Cardiac septum (tissue), 1 donor: ENCODE measurements around the gene PCDH18. TPM values are rescaled to one million over a fixed set of nuclear protein-coding genes. Genes with fewer than 3 reads are reported as not detected.
"Not testable (repeated sequence)": the region's sequence is repeated elsewhere in the genome, so short reads cannot be mapped to it uniquely, and the experiment has no call there.

Experiments
- DNase-seq: peaks from one replicate; pipeline ENCODE4 v3.0.0-alpha.2; 2020; ENCODE audit warnings: low spot score
- intact Hi-C: fragments of 100-400 bp; cut with DNase I; formaldehyde crosslinking; loops from one replicate; pipeline ENCODE4 v1.14.0; 2022
- total RNA-seq: library from RNA; stranded (reverse); fragmentation: NEBNext Ultra II Directional; extraction: Animal tissue kit (Norgen Biotek cat#: 25700); gene quantifications from one replicate; pipeline ENCODE4 v1.2.1, GENCODE V29; 2021
- donor health status: DM: no; HTN: no; CAD: no.

PCDH18 gene
- total RNA-seq, 1 donor from 2014 or later, result 4.9 TPM

DNA sequence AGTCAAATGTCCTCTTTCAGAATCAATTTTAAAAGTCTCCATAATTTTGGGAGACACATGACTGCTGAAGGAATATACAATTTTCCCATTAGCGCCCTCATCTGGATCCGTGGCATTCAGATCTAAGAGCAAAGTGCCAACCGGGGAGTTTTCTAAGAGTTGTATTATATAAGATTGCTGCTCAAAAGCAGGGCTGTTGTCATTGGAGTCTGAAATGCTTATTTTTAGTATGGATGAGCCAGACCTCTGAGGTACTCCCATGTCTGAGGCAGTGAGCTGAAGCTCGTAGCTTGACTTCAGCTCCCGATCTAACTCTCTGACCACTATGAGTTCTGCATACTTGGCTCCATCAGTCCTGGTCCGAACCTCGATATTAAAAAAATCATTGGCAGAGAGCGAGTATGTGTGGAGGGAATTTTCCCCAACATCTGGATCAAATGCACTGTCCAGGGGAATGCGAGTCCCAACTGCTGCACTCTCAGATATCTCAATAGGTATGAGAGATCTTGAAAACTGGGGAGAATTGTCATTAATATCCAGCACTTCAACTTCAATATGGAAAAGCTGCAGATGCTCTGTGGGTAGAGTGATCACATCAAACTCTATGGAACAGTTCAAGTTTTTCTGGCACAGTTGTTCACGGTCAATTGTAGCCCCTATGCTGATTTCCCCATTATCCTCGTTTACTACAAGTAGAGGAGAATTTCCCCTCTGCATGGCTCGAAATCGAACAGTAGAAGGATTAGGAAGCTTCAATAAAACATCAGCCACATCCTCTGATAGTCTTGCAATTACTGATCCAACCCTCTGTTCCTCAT lies 917 bp downstream of the PCDH18 start:
- intact Hi-C loops, result loop anchor here (5.0 to 10.0 kb wide), 2 partner anchors 157 to 239 kb away; no protein-coding TSS in a partner anchor
- DNase-seq, result no peak

DNA sequence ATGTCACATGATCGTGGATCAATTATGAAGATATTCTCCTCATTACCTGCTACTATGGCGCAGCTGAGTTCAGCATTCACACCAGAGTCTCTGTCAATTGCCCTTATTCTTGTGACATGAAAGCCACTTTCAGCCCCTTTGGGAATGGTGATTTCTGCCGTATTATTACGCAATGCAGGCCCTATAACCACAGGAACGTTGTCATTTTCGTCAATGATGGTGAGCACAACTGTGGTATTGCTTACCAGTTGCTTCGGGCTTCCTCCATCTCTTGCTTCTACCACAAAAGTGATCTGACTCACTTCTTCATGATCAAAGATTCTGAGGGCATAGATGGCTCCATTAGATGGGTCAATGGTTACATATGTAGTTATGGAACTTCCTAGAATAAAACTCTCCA lies 2.1 kb downstream of the PCDH18 start:
- intact Hi-C loops, result loop anchor here (5.0 to 10.0 kb wide), 2 partner anchors 155 to 238 kb away; no protein-coding TSS in a partner anchor
- no peak for DNase-seq

DNA sequence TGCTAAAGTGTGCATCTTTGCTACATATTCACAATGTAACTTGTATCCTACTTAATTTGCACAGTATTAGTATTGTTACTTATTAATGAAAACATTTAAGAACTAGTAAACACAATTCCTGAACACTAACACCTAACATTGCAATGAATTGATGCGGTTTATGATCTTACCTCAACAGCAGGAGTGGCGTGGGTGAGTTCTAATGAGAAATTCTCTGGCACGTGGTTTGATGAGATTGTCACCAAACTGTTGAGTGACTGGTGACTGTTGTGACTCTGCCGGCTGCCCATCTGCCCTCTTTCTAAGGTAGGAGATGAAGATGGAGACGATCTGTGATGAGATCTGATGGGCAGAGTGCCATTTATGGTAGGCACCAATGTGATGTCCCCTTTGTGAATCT lies 2.9 kb downstream of the PCDH18 start:
- intact Hi-C loops, result loop anchor here (10.0 kb wide), 1 partner anchor 405 kb away; no protein-coding TSS in a partner anchor
- no peak for DNase-seq

DNA sequence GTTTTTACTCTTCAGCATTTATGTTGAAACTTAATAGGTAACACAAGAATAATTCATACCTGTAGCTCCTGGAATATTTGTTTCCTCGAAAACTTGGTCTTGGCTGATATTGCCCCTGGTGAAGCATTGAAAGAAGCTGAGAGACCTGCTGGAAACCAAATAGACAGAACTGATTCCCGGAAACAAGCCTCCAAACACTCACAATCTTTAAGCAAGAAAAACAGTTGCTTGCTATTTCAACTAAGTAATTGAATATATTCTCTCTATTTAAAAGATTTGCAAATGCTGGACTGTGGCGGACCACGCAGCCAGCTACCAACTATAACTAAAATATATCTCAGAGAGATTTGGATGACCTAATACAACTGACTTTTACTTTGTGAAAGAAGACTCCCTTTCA lies 3.6 kb downstream of the PCDH18 start:
- intact Hi-C loops, result loop anchor here (10.0 kb wide), 1 partner anchor 404 kb away; no protein-coding TSS in a partner anchor
- DNase-seq, result no peak

DNA sequence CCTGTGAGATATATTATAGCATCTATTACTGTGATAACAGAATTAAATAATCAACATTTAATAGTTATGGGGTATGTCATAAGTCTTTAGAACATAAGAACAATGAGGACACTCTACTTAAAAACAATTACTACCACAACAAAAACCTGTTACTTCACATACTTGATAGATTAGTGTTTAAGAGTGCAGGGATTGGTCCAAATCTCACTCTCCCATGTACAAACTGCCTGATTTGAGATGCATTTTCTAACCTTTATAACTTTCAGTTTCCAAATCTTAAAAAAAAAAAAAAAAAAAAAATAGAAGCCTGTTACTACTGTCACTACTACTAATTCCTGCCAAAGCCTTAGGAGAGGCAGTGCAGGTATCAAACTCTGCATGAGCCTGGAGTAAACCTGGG lies 5.6 kb downstream of the PCDH18 start:
- intact Hi-C loops, result loop anchor here (10.0 kb wide), 1 partner anchor 402 kb away; no protein-coding TSS in a partner anchor
- no peak for DNase-seq

DNA sequence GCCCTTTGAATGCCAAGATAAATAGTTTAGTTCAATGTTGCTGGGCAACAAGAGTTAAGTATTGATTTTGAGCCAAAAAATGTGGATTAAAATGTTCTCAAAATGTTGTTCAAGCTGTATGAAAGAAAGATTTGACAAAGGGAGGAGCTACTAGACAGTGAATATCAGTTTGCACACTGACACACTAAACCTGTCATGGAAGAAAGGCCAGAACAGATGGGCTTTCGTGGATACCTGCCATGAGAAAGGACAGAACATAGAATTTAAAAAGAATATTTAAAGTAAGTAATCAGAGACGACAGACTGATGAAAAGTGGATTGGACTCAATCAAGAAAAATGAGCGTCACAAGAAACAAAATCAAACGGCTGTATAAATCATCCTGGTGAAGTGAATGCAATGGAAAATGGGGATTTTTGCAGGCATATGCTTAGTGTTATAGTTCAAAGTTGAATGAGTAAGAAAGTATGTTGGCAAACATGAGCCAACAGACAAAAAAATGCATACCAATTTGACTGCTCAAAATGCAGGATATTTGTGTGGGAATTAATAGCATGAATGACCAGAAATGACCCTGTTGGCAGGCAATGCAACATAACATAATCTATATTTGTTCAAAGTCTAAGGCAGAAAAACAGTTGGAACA lies 7.4 kb downstream of the PCDH18 start:
- DNase-seq, result no peak
- intact Hi-C loops, result loop anchor here (10.0 kb wide), 1 partner anchor 400 kb away; no protein-coding TSS in a partner anchor

DNA sequence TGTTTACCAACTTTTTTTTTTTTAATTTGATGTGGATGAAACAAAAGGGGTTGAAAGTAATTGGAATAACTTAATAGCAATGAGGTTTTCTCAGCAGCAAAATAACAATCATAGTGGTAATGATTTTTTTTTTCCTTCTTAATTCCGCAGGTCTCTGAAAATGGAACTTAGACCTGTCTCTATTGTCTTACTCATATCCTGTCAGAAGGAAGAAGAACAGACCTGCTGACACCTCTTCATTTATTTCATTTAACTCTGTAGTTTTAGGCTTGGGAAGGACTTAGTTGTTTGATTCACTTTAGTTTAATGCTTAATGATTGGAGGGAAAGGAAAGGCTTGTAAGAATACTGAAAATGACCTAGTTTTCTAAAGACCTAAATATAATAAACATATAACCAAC lies 9.0 kb downstream of the PCDH18 start:
- no peak for DNase-seq
- intact Hi-C loops, result loop anchor here (10.0 kb wide), 1 partner anchor 399 kb away; no protein-coding TSS in a partner anchor

DNA sequence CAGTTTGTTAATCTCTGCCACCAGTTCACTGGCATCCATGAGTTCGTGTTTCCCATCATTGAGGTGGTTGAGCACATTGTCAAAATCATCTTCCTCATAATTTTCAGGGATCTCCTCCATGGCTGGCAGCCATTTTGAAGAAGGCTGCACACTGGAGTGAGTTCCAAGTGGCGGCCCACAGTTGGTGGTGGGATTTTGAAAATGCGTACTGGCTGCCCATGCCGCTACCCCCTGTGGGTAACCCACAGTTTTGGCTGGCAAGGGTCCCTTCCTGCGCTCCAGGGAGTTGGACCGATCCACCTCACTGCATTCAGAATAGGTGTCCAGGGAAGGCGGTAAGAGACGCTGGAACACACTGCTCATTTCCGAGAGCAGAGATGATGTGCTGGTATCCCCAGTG lies 11.2 kb downstream of the PCDH18 start:
- intact Hi-C loops, result loop anchor here (10.0 kb wide), 1 partner anchor 396 kb away; no protein-coding TSS in a partner anchor
- DNase-seq, result no peak

DNA sequence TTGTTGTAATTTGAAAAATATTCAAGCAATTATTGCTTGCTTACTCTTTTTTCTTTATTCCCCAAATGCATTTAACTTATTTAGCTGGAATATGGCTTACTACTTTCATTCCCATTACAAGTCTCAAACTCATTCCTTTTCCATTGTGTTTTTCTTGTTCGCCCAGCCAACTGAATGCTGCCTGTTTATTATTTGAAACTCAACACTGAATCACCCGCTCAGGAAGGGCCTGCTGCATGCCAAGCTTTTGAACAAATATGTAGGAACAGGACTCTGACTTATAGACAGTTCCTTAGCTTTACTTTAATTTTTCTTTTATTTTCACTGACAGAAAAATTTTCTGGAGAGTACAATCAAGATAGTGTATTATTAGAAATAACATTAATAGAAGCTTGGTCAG lies 12.9 kb downstream of the PCDH18 start:
- DNase-seq, result no peak
- intact Hi-C loops, result no loop called here

DNA sequence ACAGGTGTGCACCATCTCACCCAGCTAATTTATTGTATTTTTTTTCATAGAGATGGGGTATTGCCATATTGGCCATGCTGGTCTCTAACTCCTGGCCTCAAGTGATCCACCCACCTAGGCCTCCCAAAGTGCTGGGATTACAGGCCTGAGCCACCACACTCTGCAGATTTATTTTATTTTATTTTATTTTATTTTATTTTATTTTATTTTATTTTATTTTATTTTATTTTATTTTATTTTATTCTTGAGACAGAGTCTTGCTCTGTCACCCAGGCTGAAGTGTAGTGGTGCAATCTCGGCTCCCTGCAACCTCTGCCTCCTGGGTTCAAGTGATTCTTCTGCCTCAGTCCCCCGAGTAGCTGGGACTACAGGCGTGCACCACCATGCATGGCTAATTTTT lies 15.0 kb downstream of the PCDH18 start:
- intact Hi-C loops, result not testable (repeated sequence)

DNA sequence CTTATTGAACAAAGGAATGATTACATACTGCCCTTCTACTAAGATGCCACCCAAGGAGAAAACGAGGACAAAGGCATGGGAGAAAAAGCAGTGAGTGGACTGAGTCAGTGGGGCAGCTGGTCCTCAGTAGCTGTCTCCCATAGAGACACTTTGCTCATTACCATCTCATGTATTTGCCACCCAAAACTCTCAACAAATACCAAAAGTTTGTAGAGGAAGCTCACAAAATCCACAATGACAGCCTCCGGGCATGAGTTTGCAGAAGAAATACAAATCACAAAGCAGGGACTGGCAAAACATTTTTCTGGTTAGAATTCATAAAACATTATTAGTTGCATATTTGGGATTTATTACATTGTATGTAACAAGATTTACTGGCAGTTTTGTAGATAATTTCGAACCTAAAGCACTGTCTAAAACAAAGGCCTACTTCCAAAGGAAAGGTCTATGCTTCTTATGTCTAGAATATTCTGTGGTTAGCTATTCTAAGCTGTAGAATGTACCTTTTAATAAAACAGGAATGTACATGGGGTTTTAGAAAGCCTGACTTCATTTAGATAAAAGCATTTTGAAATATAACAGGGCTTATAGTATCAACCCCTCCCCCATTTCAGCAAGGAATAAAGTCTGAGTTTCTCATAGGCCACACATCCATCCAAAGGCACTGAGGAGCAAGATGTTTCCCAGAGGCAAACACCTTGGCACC lies 17.7 kb downstream of the PCDH18 start:
- intact Hi-C loops, result no loop called here
- no peak for DNase-seq

More for the DNA sequence above, 15.0 kb downstream of the PCDH18 start:
- DNase-seq, result not testable (repeated sequence)

DNA sequence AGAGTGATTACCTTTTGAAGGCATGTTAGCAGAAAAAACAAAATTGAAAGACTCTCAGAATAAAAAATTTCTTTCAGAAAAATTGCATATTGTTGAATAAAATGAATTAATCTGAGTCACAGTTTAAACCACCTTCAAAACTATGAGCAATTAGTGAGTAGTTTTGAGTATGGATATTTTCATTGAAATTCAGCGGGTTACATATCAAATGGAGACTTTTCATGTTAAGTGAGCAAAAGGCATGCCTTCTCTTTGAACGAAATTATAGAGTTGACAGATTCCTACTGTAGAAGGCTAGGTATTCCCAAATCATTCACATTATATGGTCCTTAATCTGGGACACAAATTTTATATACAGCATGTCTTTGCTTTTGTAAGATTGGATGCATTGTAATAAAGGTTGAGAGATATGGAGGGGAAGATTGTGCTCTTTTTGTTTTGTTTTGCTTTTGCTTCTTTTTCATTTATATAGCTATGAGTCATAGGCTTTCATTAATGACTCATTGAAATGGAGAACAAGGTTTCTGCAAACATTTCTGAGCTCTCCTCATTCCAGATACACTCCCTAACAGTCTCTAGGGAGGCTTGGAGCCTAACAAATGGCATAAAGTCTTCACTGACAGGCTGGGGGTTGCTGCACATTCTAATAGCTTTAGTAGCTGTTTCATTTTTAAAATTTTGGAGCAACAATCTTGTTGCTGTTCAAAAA lies 21.6 kb downstream of the PCDH18 start:
- no peak for DNase-seq
- intact Hi-C loops, result no loop called here

DNA sequence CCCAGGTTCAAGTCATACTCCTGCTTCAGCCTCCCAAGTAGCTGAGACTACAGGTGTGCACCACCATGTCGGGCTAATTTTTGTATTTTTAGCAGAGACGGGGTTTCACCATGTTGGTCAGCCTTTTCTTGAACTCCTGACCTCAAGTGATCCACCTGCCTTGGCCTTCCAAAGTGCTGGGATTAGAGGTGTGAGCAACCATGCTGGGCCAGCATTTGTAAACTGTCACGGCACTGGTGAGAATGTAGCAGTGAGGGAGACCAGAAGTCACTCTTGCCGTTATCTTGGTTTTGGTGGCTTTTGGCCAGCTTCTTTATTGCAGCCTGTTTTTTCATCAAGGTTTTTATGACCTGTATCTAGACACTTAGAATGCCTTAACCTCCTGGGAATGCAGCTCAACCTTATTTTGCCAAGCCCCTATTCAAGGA lies 22.4 kb downstream of the PCDH18 start:
- no peak for DNase-seq
- intact Hi-C loops, result no loop called here

DNA sequence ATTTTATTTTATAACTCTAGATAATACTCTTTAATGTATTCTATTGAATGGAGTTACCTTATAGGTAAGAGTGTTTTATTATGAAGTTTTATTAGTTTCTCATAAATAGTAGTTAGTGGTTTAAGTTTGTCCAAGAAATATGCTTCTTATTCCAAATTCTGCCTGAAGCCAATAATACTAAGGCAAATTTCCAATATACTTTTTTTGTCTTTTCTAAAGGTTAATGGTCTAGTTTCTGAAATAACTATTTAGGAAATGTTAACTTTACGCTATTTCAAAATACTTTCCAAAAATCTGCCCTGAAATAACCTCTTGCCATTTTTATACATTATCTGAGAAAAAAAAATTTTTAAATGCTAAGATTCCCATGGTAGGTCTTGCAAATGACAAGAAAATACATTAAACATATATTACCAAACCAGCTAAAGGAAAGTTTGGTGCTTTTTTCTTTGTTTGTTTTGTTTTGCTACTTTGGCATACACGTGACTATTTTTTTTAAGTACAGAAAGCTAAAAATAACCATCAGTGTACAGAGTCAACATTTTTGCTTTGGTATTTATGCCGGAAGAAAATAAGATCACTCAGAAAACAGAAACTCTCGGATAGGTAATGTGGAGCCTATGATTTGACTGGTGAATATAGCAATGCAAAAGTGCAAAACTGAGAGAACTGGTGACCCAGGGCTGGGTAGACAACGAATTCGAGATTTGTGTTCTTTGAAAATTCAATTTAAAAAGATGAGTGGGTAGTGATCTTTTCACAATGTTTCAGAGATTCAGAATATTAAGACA lies 29.8 kb downstream of the PCDH18 start:
- intact Hi-C loops, result no loop called here
- DNase-seq, result no peak

DNA sequence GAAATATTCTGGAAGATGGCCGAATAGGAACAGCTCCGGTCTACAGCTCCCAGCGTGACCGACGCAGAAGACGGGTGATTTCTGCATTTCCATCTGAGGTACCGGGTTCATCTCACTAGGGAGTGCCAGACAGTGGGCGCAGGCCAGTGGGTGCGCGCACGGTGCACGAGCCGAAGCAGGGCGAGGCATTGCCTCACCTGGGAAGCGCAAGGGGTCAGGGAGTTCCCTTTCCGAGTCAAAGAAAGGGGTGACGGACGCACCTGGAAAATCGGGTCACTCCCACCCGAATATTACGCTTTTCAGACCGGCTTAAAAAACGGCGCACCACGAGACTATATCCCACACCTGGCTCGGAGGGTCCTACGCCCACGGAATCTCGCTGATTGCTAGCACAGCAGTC lies 36.0 kb downstream of the PCDH18 start:
- intact Hi-C loops, DNase-seq: not testable (repeated sequence)

DNA sequence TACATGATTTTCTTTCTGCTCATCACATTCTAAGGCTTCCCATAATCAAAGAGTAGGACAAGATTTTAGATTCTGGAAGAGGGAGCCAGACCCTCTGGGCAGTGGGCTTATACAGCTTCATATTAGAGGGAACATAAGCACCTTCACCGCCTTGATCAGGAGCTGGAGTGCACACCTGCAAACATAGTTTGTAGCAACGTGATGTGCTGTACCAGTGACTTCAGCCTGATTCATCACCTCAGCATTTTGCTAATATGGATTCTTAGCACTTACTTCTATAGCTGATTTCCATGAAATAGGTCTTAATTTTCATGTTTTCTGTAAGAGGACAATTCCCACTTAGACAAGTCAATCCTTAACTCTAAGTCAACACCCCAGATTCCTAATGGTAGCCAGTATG lies 36.7 kb downstream of the PCDH18 start:
- DNase-seq, result no peak
- intact Hi-C loops, result no loop called here

DNA sequence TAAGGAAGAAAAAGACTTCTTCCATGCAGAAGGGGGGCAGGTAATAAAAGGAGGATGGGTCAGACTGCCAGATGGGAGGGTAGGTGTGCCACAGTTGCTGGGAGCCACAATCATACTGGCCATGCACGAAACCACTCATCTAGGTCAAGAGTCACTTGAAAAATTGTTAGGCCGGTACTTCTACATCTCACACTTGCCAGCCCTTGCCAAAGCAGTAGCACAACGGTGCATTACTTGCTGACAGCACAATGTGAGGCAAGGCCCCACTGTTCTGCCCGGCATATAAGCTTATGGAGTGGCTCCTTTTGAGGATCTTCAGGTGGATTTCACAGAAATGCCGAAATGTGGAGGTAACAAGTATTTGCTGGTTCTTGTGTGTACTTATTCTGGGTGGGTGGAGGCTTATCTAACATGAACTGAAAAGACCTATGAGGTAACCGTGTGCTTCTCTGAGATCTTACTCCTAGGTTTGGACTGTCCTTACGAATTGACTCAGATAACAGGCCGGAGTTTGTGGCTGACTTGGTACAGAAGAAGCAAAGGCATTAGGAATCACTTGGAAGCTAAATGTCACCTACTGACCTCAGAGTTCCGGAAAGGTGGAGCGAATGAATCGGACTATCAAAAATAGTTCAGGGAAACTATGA lies 48.9 kb downstream of the PCDH18 start:
- intact Hi-C loops, DNase-seq: not testable (repeated sequence)

DNA sequence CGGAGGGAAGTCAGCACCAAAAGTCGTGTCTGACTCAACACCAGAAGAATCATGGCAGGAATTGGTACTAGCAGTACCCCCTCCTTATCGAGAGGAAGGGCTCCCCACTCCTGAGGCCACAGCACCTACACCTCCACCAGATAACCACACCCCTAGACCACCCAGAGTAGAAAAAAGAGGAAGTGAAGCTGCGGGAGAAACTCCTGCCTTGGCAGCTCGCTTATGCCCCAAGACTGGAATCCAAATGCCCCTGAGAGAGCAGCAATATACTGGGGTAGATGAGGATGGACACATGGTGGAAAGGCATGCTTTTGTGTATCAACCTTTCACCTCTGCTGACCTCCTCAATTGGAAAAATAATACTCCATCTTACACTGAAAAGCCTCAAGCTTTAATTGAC lies 52.6 kb downstream of the PCDH18 start:
- DNase-seq, intact Hi-C loops: not testable (repeated sequence)
